H1 (cell line): ENCODE measurements around the gene ZNF521. TPM values are rescaled to one million over a fixed set of nuclear protein-coding genes. Genes with fewer than 3 reads are reported as not detected.

Experiments used
- CTCF ChIA-PET: fragments of 300-600 bp; sonication (Branson Sonifier 250); formaldehyde crosslinking; loops from one replicate; lab custom pipeline; 2021; ENCODE audit not compliant: partially characterized antibody; lab: Charles Lee
- POLR2A ChIA-PET: fragments of 300-600 bp; sonication (Branson Sonifier 250); formaldehyde crosslinking; loops from one replicate; lab custom pipeline; 2021; ENCODE audit warnings: inconsistent platforms; ENCODE audit not compliant: partially characterized antibody; lab: Charles Lee
- DNase-seq, 2 experiments: peaks; one replicate each; pipeline versions ENCODE4 v3.0.0 to v3.0.0-alpha.2; 2010 to 2022; ENCODE audit warnings: low spot score in 2 of 2, low read depth in 1 of 2, mixed read lengths in 1 of 2
- FAIRE-seq: peaks from 2 replicates; lab custom pipeline; 2011; peaks lifted over from hg19 to GRCh38; lab: Jason Lieb, UNC
- H2AFZ ChIP-seq: 2 replicates; pipeline ENCODE4 v1.8.1; 2012; ENCODE audit warnings: low read length, inconsistent platforms
- H2AK5ac ChIP-seq: 2 replicates; pipeline ENCODE4 v1.6.1; 2013; ENCODE audit warnings: low read depth, low read length
- H2BK120ac ChIP-seq: replicated peaks from 2 replicates; pipeline ENCODE3; 2013; ENCODE audit warnings: low read depth, low read length, inconsistent platforms
- H2BK12ac ChIP-seq: 2 replicates; pipeline ENCODE4 v1.6.1; 2013; ENCODE audit warnings: low read depth, low read length
- H2BK15ac ChIP-seq: 2 replicates; pipeline ENCODE4 v1.6.1; 2013; ENCODE audit warnings: low read length
- H2BK20ac ChIP-seq: 2 replicates; pipeline ENCODE4 v1.6.1; 2013; ENCODE audit warnings: low read length
- H2BK5ac ChIP-seq: 2 replicates; pipeline ENCODE4 v1.6.1; 2013; ENCODE audit warnings: low read depth, low read length
- H3K14ac ChIP-seq: 2 replicates; pipeline ENCODE4 v1.6.1; 2013; ENCODE audit warnings: inconsistent platforms; ENCODE audit not compliant: insufficient read length
- H3K18ac ChIP-seq: 2 replicates; pipeline ENCODE4 v1.6.1; 2013; ENCODE audit warnings: low read length; ENCODE audit errors: extremely low read depth
- H3K23ac ChIP-seq: 2 replicates; pipeline ENCODE4 v1.6.1; 2013; ENCODE audit warnings: inconsistent platforms; ENCODE audit not compliant: insufficient read length
- H3K23me2 ChIP-seq: 2 replicates; pipeline ENCODE4 v1.6.1; 2013; ENCODE audit warnings: low read depth, low read length
- H3K27ac ChIP-seq: 2 replicates; pipeline ENCODE4 v1.6.1; 2011; ENCODE audit warnings: low read depth, low read length, inconsistent platforms
- H3K27me3 ChIP-seq, 4 experiments: replicated peaks in 1 of 4; 1 replicate in 1 of 4; 2 replicates in 3 of 4; pipeline versions ENCODE4 v1.6.1 to v1.8.1; 2011 to 2013; ENCODE audit warnings: low read length in 3 of 4, mild to moderate bottlenecking in 3 of 4, inconsistent platforms in 2 of 4, mixed read lengths in 2 of 4, moderate library complexity in 1 of 4; ENCODE audit not compliant: control insufficient read depth in 3 of 4, insufficient read depth in 3 of 4; ENCODE audit errors: extremely low read depth in 1 of 4
- H3K36me3 ChIP-seq, 4 experiments: 2 replicates each; pipeline versions ENCODE4 v1.6.1 to v1.8.1; 2011 to 2013; ENCODE audit warnings: mild to moderate bottlenecking in 4 of 4, low read length in 3 of 4, moderate library complexity in 2 of 4, control low read depth in 1 of 4, inconsistent platforms in 1 of 4; ENCODE audit not compliant: insufficient read depth in 4 of 4, control insufficient read depth in 2 of 4
- H3K4ac ChIP-seq: replicated peaks from 2 replicates; pipeline ENCODE3; 2013; ENCODE audit warnings: low read length, low read depth, mixed read lengths, inconsistent platforms; ENCODE audit not compliant: insufficient read length
- H3K4me1 ChIP-seq, 4 experiments: replicated peaks in 1 of 4; 1 replicate in 1 of 4; 2 replicates in 3 of 4; pipeline versions ENCODE4 v1.6.1 to v1.8.1; 2011 to 2013; ENCODE audit warnings: low read length in 3 of 4, inconsistent platforms in 2 of 4, mixed read lengths in 1 of 4; ENCODE audit not compliant: insufficient read depth in 4 of 4, control insufficient read depth in 3 of 4
- H3K4me2 ChIP-seq, 2 experiments: 2 replicates each; pipeline versions ENCODE4 v1.6.1 to v1.8.1; 2011 to 2013; ENCODE audit warnings: low read depth in 2 of 2, low read length in 2 of 2, control low read depth in 1 of 2, inconsistent platforms in 1 of 2, mild to moderate bottlenecking in 1 of 2; ENCODE audit not compliant: insufficient read depth in 1 of 2
- H3K4me3 ChIP-seq, 4 experiments: fragments of 200-600, 300-600 bp in 1 of 4; sonication (generic), shearing (Covaris generic), sonication (Bioruptor Twin) in 1 of 4; 2 replicates each; pipeline versions ENCODE4 v1.5.1 to v1.8.1; 2011 to 2016; ENCODE audit warnings: low read length in 4 of 4, low read depth in 3 of 4, control low read depth in 2 of 4, inconsistent platforms in 2 of 4, mild to moderate bottlenecking in 2 of 4, mixed read lengths in 1 of 4, moderate library complexity in 1 of 4; ENCODE audit not compliant: insufficient read depth in 2 of 4; ENCODE audit errors: extremely low read depth in 1 of 4
- H3K56ac ChIP-seq: replicated peaks from 2 replicates; pipeline ENCODE3; 2013; ENCODE audit warnings: low read depth, mild to moderate bottlenecking, mixed read lengths, low read length, inconsistent platforms; ENCODE audit not compliant: insufficient read length
- H3K79me1 ChIP-seq: 2 replicates; pipeline ENCODE4 v1.6.1; 2013; ENCODE audit warnings: low read depth, low read length, control low read depth
- H3K79me2 ChIP-seq, 2 experiments: 2 replicates each; pipeline versions ENCODE4 v1.6.1 to v1.8.1; 2012 to 2013; ENCODE audit warnings: low read length in 2 of 2, mild to moderate bottlenecking in 2 of 2, inconsistent platforms in 1 of 2; ENCODE audit not compliant: insufficient read depth in 2 of 2, control insufficient read depth in 1 of 2
- H3K9ac ChIP-seq, 4 experiments: replicated peaks in 1 of 4; 1 replicate in 1 of 4; 2 replicates in 3 of 4; pipeline versions ENCODE4 v1.6.1 to v1.8.1; 2011 to 2013; ENCODE audit warnings: low read depth in 3 of 4, low read length in 3 of 4, control low read depth in 2 of 4, mild to moderate bottlenecking in 2 of 4, moderate library complexity in 2 of 4, inconsistent platforms in 1 of 4; ENCODE audit errors: extremely low read depth in 1 of 4
- H3K9me3 ChIP-seq, 2 experiments: 2 replicates each; pipeline versions ENCODE4 v1.6.1 to v1.8.1; 2012 to 2013; ENCODE audit warnings: mild to moderate bottlenecking in 2 of 2, moderate library complexity in 2 of 2, control low read depth in 1 of 2, inconsistent platforms in 1 of 2, low read depth in 1 of 2, low read length in 1 of 2, mixed read lengths in 1 of 2; ENCODE audit not compliant: insufficient read depth in 2 of 2
- H4K20me1 ChIP-seq, 2 experiments: replicated peaks in 1 of 2; 2 replicates each; pipeline versions ENCODE3 to v1.8.1; 2011 to 2013; ENCODE audit warnings: inconsistent platforms in 2 of 2, low read length in 2 of 2, mild to moderate bottlenecking in 1 of 2; ENCODE audit not compliant: insufficient read depth in 2 of 2, control insufficient read depth in 1 of 2
- H4K5ac ChIP-seq: 2 replicates; pipeline ENCODE4 v1.6.1; 2013; ENCODE audit warnings: low read length, low read depth, mixed read lengths, inconsistent platforms; ENCODE audit not compliant: insufficient read length
- H4K8ac ChIP-seq: 2 replicates; pipeline ENCODE4 v1.8.0; 2013; ENCODE audit warnings: mild to moderate bottlenecking, moderate library complexity, low read length, inconsistent platforms; ENCODE audit not compliant: insufficient read depth; ENCODE audit errors: extremely low read depth
- H4K91ac ChIP-seq: replicated peaks from 2 replicates; pipeline ENCODE3; 2013; ENCODE audit warnings: low read length, mixed read lengths, inconsistent platforms; ENCODE audit not compliant: insufficient read length
- BCL11A ChIP-seq, 2 experiments: IDR thresholded peaks; one replicate each; pipeline ENCODE4 v1.6.1; 2011; ENCODE audit warnings: low read depth in 2 of 2, low read length in 2 of 2, mild to moderate bottlenecking in 2 of 2
- CBX8 ChIP-seq: fragments of 300-800, 300-1000 bp; sonication (generic); IDR thresholded peaks from 2 replicates; pipeline ENCODE4 v1.7.1; 2016; ENCODE audit warnings: low read depth, low read length, borderline replicate concordance
- SP4 ChIP-seq: IDR thresholded peaks from 2 replicates; pipeline ENCODE4 v1.6.1; 2012; ENCODE audit warnings: low read length, inconsistent platforms
- TAF7 ChIP-seq: optimal IDR thresholded peaks from 2 replicates; pipeline ENCODE3; 2011; ENCODE audit warnings: low read depth, mild to moderate bottlenecking, inconsistent platforms, low read length, moderate library complexity, borderline replicate concordance
- YY1 ChIP-seq: IDR thresholded peaks from 2 replicates; pipeline ENCODE4 v1.6.1; 2011; ENCODE audit warnings: low read depth, mild to moderate bottlenecking, low read length
- WGBS, 2 experiments: shearing (Covaris generic) in 1 of 2; methylation state at CpG; one replicate each; pipeline versions ENCODE4 v1.1.6 to v1.1.7; 2013 to 2015; ENCODE audit warnings: low lambda C conversion rate in 2 of 2, mixed read lengths in 2 of 2, inconsistent platforms in 1 of 2, low coverage in 1 of 2, missing lambda C conversion rate in 1 of 2; ENCODE audit not compliant: insufficient replicate concordance in 2 of 2, insufficient coverage in 1 of 2, insufficient read length in 1 of 2; ENCODE audit errors: extremely low coverage in 1 of 2, missing lambda C conversion rate in 1 of 2; 5-methylcytosine and 5-hydroxymethylcytosine counted together
- polyA plus RNA-seq, 7 experiments: library from polyadenylated mRNA; depleted of rRNA in 3 of 7; stranded (reverse) in 5 of 7; unstranded in 2 of 7; fragments of >200 nt in 5 of 7; fragments of 200-250 nt in 2 of 7; gene quantifications; 1 replicate in 5 of 7; 2 replicates in 1 of 7; 4 replicates in 1 of 7; pipeline versions ENCODE4 v1.2.1 to v1.2.3, GENCODE V29; 2011 to 2013; ENCODE audit warnings: missing spikeins in 2 of 7, mixed read lengths in 2 of 7
- total RNA-seq: library from RNA; stranded (reverse); fragmentation: NEBNext Ultra II Directional; extraction: Animal tissue kit (Norgen Biotek cat#: 25700); gene quantifications from 2 replicates; pipeline ENCODE4 v1.2.1, GENCODE V29; 2021

The ZNF521 gene
- total and polyA plus RNA-seq, 2 of the 8 experiments (the other 6 are each of a cell fraction or from before 2014, with no cell fraction given) = 9.5 to 15.8 TPM

DNA sequence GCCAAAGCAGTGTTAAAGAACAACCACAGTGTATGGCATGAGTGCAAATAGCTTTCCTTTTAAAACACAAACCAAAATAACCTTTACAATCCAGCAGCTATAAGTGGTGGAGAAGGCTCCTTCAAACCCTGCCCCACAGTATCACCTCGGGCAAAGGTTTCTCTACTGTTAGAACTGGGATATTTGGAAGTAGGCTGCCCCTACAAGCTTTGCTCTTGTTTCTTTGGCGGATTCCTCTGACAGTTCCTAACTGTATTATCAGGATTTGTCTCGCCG lies 214.8 kb downstream of the ZNF521 start:
- H2BK15ac ChIP-seq = no peak overlapping the region
- no peak overlapping the region for H3K27ac ChIP-seq
- no peak overlapping the region for H3K9ac ChIP-seq
- no peak overlapping the region for H4K91ac ChIP-seq
- H2BK20ac ChIP-seq = no peak overlapping the region
- DNase-seq (no peak), FAIRE-seq (no peak)
- no peak overlapping the region for H3K14ac ChIP-seq
- WGBS, 2 experiments = 88% methylated on average over 4 of the region's 4 CpGs; no CpG with 5 or more reads in 1 of the 2 experiments
- H3K79me2 ChIP-seq = no peaks in the 10 kb centered on the region
- POLR2A ChIA-PET = no interaction called here
- H3K79me1 ChIP-seq = no peaks in the 10 kb centered on the region
- H2AFZ ChIP-seq = no peak overlapping the region
- H3K4me1 ChIP-seq = peaks cover 0 to 3% (median 1%) of the 10 kb centered on the region in 4 experiments; a peak in 2 of 7 replicates
- CTCF ChIA-PET = interaction anchor here (2.1 kb wide), 1 partner anchor 15 kb away, joined by 7 read pairs; no protein-coding TSS in a partner anchor
- H4K5ac ChIP-seq = no peak overlapping the region
- H3K4ac ChIP-seq = no peak overlapping the region
- H2BK5ac ChIP-seq = no peak overlapping the region
- no peak overlapping the region for H3K23ac ChIP-seq
- no peaks in the 10 kb centered on the region for H3K27me3 ChIP-seq
- H3K4me3 ChIP-seq = no peak overlapping the region
- no peak overlapping the region for H2AK5ac ChIP-seq
- no peak overlapping the region for H2BK12ac ChIP-seq
- no peaks in the 10 kb centered on the region for H3K23me2 ChIP-seq
- H3K9me3 ChIP-seq = no peaks in the 10 kb centered on the region
- no peak overlapping the region for H2BK120ac ChIP-seq
- no peaks in the 10 kb centered on the region for H3K36me3 ChIP-seq
- H3K56ac ChIP-seq = no peak overlapping the region
- H3K4me2 ChIP-seq = no peak overlapping the region
- H3K18ac ChIP-seq = no peak overlapping the region
- H4K20me1 ChIP-seq = no peaks in the 10 kb centered on the region
- H4K8ac ChIP-seq = no peak overlapping the region
- TF ChIP-seq TAF7 (no peak), BCL11A (IDR thresholded peaks at IDR 0.05; ENCODE audit: low read depth in 2 of 2, low read length in 2 of 2) (no peak), CBX8 (no peak), SP4 (no peak), YY1 (no peak)
